ENCODE measurements around the gene CYSTM1. TPM values are rescaled to one million over a fixed set of nuclear protein-coding genes. Genes with fewer than 3 reads are reported as not detected.

The CYSTM1 gene
- total and polyA plus RNA-seq, 2 experiments from 2014 or later = 16.0 to 42.3 TPM

GRCh38 chr5:140202078-140202477 is 27.1 kb downstream of the CYSTM1 start:
- Histone ChIP-seq H3K4me2 (ENCODE audit: unreplicated experiment) (no peak overlapping the region), H3K79me2 (ENCODE audit: insufficient read depth) (peaks cover 4% of the 10 kb centered on the region; the same call in 1 of the 2 replicates), H3K9me2 (ENCODE audit: insufficient read depth) (no peaks in the 10 kb centered on the region), H2AFZ (no peak overlapping the region), H3K27me3 (replicated peaks; ENCODE audit: insufficient read depth) (no peaks in the 10 kb centered on the region), H4K20me1 (ENCODE audit: insufficient read depth) (no peaks in the 10 kb centered on the region), H3K4me3 (no peak overlapping the region), H3K27ac (peak overlapping the region; percentile 17; the same call in 1 of the 2 replicates), H3K9me3 (ENCODE audit: low read depth) (no peaks in the 10 kb centered on the region), H3K4me1 (ENCODE audit: insufficient read depth) (peaks cover 18% of the 10 kb centered on the region), H3K9ac (no peak overlapping the region), H3F3A (ENCODE audit: insufficient read depth) (no peaks in the 10 kb centered on the region), H3K36me3 (ENCODE audit: low read depth) (peaks cover 4% of the 10 kb centered on the region; the same call in 1 of the 2 replicates)
- WGBS, 2 experiments (ENCODE audit: low coverage in 1 of 2, low lambda C conversion rate in 2 of 2, missing lambda C conversion rate in 2 of 2) = 66 to 72% methylated on average over 4 of the region's 4 CpGs
- in situ Hi-C loops (cut with MboI) = no loop called here
- DNase-seq = peak; percentile 62
- TF ChIP-seq EZH2 (IDR thresholded peaks at IDR 0.05; ENCODE audit: insufficient read depth, poor library complexity, severe bottlenecking) = no peak
- no peak for TF ChIP-seq EZH2phosphoT487 (IDR thresholded peaks at IDR 0.05; ENCODE audit: insufficient read depth, low read depth)

GRCh38 chr5:140202610-140203009 is 27.6 kb downstream of the CYSTM1 start:
- Histone ChIP-seq H3K36me3 (ENCODE audit: low read depth) (peaks cover 4% of the 10 kb centered on the region; the same call in 1 of the 2 replicates), H2AFZ (no peak overlapping the region), H3F3A (ENCODE audit: insufficient read depth) (no peaks in the 10 kb centered on the region), H3K9me3 (ENCODE audit: low read depth) (no peaks in the 10 kb centered on the region), H3K27ac (no peak overlapping the region), H3K9ac (no peak overlapping the region), H3K79me2 (ENCODE audit: insufficient read depth) (peaks cover 4% of the 10 kb centered on the region; the same call in 1 of the 2 replicates), H3K9me2 (ENCODE audit: insufficient read depth) (no peaks in the 10 kb centered on the region), H3K27me3 (replicated peaks; ENCODE audit: insufficient read depth) (no peaks in the 10 kb centered on the region), H3K4me1 (ENCODE audit: insufficient read depth) (peaks cover 18% of the 10 kb centered on the region), H4K20me1 (ENCODE audit: insufficient read depth) (no peaks in the 10 kb centered on the region), H3K4me3 (no peak overlapping the region), H3K4me2 (ENCODE audit: unreplicated experiment) (no peak overlapping the region)
- DNase-seq = no peak
- 57% methylated on average over 2 of the region's 2 CpGs for WGBS, 2 experiments (ENCODE audit: low coverage in 1 of 2, low lambda C conversion rate in 2 of 2, missing lambda C conversion rate in 2 of 2)
- in situ Hi-C loops (cut with MboI) = no loop called here
- no peak for TF ChIP-seq EZH2phosphoT487 (IDR thresholded peaks at IDR 0.05; ENCODE audit: insufficient read depth, low read depth)
- no peak for TF ChIP-seq EZH2 (IDR thresholded peaks at IDR 0.05; ENCODE audit: insufficient read depth, poor library complexity, severe bottlenecking)

- Histone ChIP-seq H3K4me2 (ENCODE audit: unreplicated experiment) (peak overlapping the region; percentile 30), H3F3A (ENCODE audit: insufficient read depth) (no peaks in the 10 kb centered on the region), H3K36me3 (ENCODE audit: low read depth) (peaks cover 4% of the 10 kb centered on the region; the same call in 1 of the 2 replicates), H3K9me2 (ENCODE audit: insufficient read depth) (no peaks in the 10 kb centered on the region), H2AFZ (0 out of 2 replicates have a peak overlapping the region, but pooled peaks have one; percentile 25), H3K9ac (no peak overlapping the region; the same call in 1 of the 2 replicates), H3K4me1 (ENCODE audit: insufficient read depth) (peaks cover 18% of the 10 kb centered on the region), H4K20me1 (ENCODE audit: insufficient read depth) (no peaks in the 10 kb centered on the region), H3K4me3 (no peak overlapping the region), H3K79me2 (ENCODE audit: insufficient read depth) (peaks cover 4% of the 10 kb centered on the region; the same call in 1 of the 2 replicates), H3K27me3 (replicated peaks; ENCODE audit: insufficient read depth) (no peaks in the 10 kb centered on the region), H3K27ac (peak overlapping the region; percentile 36), H3K9me3 (ENCODE audit: low read depth) (no peaks in the 10 kb centered on the region)
- TF ChIP-seq EZH2phosphoT487 (IDR thresholded peaks at IDR 0.05; ENCODE audit: insufficient read depth, low read depth) (no peak), EZH2 (IDR thresholded peaks at IDR 0.05; ENCODE audit: insufficient read depth, poor library complexity, severe bottlenecking) (no peak)
- peak; percentile 69 for DNase-seq
- 20 to 25% methylated on average over 2 of the region's 2 CpGs for WGBS, 2 experiments (ENCODE audit: low coverage in 1 of 2, low lambda C conversion rate in 2 of 2, missing lambda C conversion rate in 2 of 2)
- in situ Hi-C loops (cut with MboI) = no loop called here
Measured at GRCh38 chr5:140205216-140205615, 30.2 kb downstream of the CYSTM1 start.

- H3F3A ChIP-seq (ENCODE audit: insufficient read depth) = no peaks in the 10 kb centered on the region
- no peaks in the 10 kb centered on the region for H4K20me1 ChIP-seq (ENCODE audit: insufficient read depth)
- H3K36me3 ChIP-seq (ENCODE audit: low read depth) = peaks cover 4% of the 10 kb centered on the region; the same call in 1 of the 2 replicates
- no peaks in the 10 kb centered on the region for H3K9me2 ChIP-seq (ENCODE audit: insufficient read depth)
- no peaks in the 10 kb centered on the region for H3K9me3 ChIP-seq (ENCODE audit: low read depth)
- H3K4me1 ChIP-seq (ENCODE audit: insufficient read depth) = peaks cover 18% of the 10 kb centered on the region
- no peak overlapping the region for H2AFZ ChIP-seq
- in situ Hi-C loops (cut with MboI) = no loop called here
- H3K4me2 ChIP-seq (ENCODE audit: unreplicated experiment) = no peak overlapping the region
- H3K9ac ChIP-seq = no peak overlapping the region
- H3K27ac ChIP-seq = no peak overlapping the region
- 76 to 77% methylated on average over 4 of the region's 4 CpGs for WGBS, 2 experiments (ENCODE audit: low coverage in 1 of 2, low lambda C conversion rate in 2 of 2, missing lambda C conversion rate in 2 of 2)
- DNase-seq = peak; percentile 9
- TF ChIP-seq EZH2 (IDR thresholded peaks at IDR 0.05; ENCODE audit: insufficient read depth, poor library complexity, severe bottlenecking) (no peak), EZH2phosphoT487 (IDR thresholded peaks at IDR 0.05; ENCODE audit: insufficient read depth, low read depth) (no peak)
- H3K27me3 ChIP-seq (replicated peaks; ENCODE audit: insufficient read depth) = no peaks in the 10 kb centered on the region
- no peak overlapping the region for H3K4me3 ChIP-seq
- H3K79me2 ChIP-seq (ENCODE audit: insufficient read depth) = 0 out of 2 replicates have a peak, but pooled peaks cover under 1% of the 10 kb centered on the region
Measured at GRCh38 chr5:140205952-140206351, 31.0 kb downstream of the CYSTM1 start.

Data from GM23248 (cell line).